ENCODE results near the gene SLC35E1. TPM values are rescaled to one million over a fixed set of nuclear protein-coding genes. Genes with fewer than 3 reads are reported as not detected.

Gene SLC35E1
- total RNA-seq, 1 experiment from 2014 or later: 49.1 TPM

DNA sequence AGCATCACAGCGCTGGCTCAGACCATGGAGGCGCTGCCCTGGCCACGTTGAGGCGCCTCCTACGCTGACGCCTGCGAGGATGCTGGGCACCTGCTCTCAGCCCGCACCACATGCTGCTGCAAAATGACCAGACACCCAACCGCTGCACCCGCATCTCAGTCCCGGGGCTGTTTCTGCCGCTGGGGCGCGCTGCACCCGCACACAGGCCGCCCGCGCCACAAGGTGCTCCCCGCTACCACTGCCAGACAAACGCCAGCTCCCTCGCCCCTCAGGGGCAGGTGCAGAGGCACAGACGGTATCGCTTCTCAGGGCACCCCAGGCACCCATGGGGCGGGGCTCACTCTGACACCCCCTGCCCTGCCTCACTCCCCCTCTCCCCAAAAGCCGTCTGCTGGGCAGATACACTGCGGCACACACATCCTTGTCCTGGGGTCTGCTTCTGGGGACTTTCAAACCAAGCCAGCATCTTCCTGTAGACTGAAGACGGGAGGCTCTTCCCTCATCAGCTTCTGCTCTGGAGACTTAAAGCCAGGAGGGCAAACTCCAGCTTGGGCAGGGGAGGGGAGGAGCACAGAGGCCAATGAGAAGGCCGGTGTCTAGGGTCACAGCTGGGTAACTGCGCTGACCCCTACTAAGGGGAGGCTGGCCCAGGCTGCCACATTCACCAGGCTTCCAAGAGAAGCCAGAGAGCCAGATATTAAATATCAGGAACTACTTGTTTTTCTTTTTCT, 46.3 kb downstream of the SLC35E1 start:
- ChIA-PET POLR2A (no interaction called here), RAD21 (ENCODE audit: low non-redundant PET in 1 of 2, low total read pairs in 2 of 2, uncharacterized antibody in 2 of 2, unreplicated experiment in 2 of 2) (no interaction called here), CTCF (no interaction called here)
- peaks cover 25% of the 10 kb centered on the region for H3K79me2 ChIP-seq (ENCODE audit: insufficient read depth, low read length)
- H4K20me1 ChIP-seq (ENCODE audit: insufficient read depth): no peaks in the 10 kb centered on the region
- TF ChIP-seq TCF7L2 (IDR thresholded peaks at IDR 0.05; ENCODE audit: borderline replicate concordance, extremely low read depth, insufficient read depth, insufficient read length) (no peak), CTCF (IDR thresholded peaks at IDR 0.05 in 2 of 3, conservative IDR thresholded peaks at IDR 0.05 in 1 of 3; ENCODE audit: borderline replicate concordance in 1 of 3, insufficient read depth in 1 of 3, low read depth in 2 of 3, low read length in 2 of 3) (no peak), POLR2AphosphoS5 (IDR thresholded peaks at IDR 0.05; ENCODE audit: low read depth, low read length) (no peak), EGR1 (IDR thresholded peaks at IDR 0.05; ENCODE audit: low read depth) (no peak), POLR2A (IDR thresholded peaks at IDR 0.05; ENCODE audit: borderline replicate concordance, extremely low read depth, insufficient read depth, insufficient read length) (no peak), CEBPB (IDR thresholded peaks at IDR 0.05; ENCODE audit: low read depth) (no peak), ELF1 (IDR thresholded peaks at IDR 0.05; ENCODE audit: borderline replicate concordance, low read depth) (no peak), YY1 (IDR thresholded peaks at IDR 0.05; ENCODE audit: extremely low read depth, insufficient replicate concordance, low read depth, low read length) (no peak), SIN3A (IDR thresholded peaks at IDR 0.05; ENCODE audit: low read depth) (no peak)
- TF ChIP-seq, protein P1, sequence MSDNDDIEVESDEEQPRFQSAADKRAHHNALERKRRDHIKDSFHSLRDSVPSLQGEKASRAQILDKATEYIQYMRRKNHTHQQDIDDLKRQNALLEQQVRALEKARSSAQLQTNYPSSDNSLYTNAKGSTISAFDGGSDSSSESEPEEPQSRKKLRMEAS (IDR thresholded peaks at IDR 0.05): no peak
- H3K9me2 ChIP-seq (ENCODE audit: insufficient read depth): no peaks in the 10 kb centered on the region
- no peak overlapping the region for H3K27ac ChIP-seq (ENCODE audit: low read depth, low read length)
- no peak overlapping the region for H3K4me2 ChIP-seq (ENCODE audit: low read length)
- no TSS peak for BruUV-seq (replicated peaks)
- H3K36me3 ChIP-seq (ENCODE audit: control insufficient read depth in 1 of 2, insufficient read depth in 2 of 2, low read length in 2 of 2): peaks cover 47 to 80% of the 10 kb centered on the region in 2 experiments; a peak in 3 of 4 replicates
- intact Hi-C loops (cut with micrococcal nuclease): no loop called here
- no peak overlapping the region for H2AFZ ChIP-seq (ENCODE audit: low read depth, low read length, poor library complexity, severe bottlenecking)
- no peaks in the 10 kb centered on the region for H3K9me3 ChIP-seq (ENCODE audit: control insufficient read depth in 1 of 2, insufficient read depth in 1 of 2, low read depth in 1 of 2, low read length in 2 of 2)
- H3K9ac ChIP-seq (ENCODE audit: low read length): no peak overlapping the region
- H3K4me1 ChIP-seq (ENCODE audit: control insufficient read depth in 1 of 2, insufficient read depth in 2 of 2, low read length in 2 of 2): no peaks in the 10 kb centered on the region
- no peak overlapping the region for H3K4me3 ChIP-seq (replicated peaks in 1 of 2; ENCODE audit: low read depth in 1 of 2, low read length in 2 of 2)
- no peaks in the 10 kb centered on the region for H3K27me3 ChIP-seq (ENCODE audit: insufficient read depth, low read length)
- ATAC-seq (no peak), DNase-seq (ENCODE audit: low read depth, low spot score) (no peak)
